ENCODE measurements around the gene PLA2G5.

GRCh38 chr1:20083178-20083944, 13.4 kb downstream of the PLA2G5 start:
- TF ChIP-seq CTCF (IDR thresholded peaks at IDR 0.05) (no peak), POLR2A (IDR thresholded peaks at IDR 0.05) (no peak)

Data from body of pancreas (tissue), 4 donors.